ENCODE results near the gene CEP70. TPM values are rescaled to one million over a fixed set of nuclear protein-coding genes. Genes with fewer than 3 reads are reported as not detected.

The CEP70 gene
- total RNA-seq (ENCODE audit: low replicate concordance) = 17.9 and 18.0 TPM in 2 replicates

GRCh38 chr3:138594150-138594934 is at the start of gene CEP70:
Gene CEP70, minus strand, starts transcription at chr3:138594260. Its CDS starts 21,333 bp downstream, at chr3:138572927.

GRCh38 chr3:138608322-138609135 is 14.5 kb upstream of the CEP70 start, which contains the start of gene FAIM:
Gene FAIM, plus strand, starts transcription at chr3:138608771. Its CDS starts 10,956 bp downstream, at chr3:138619727.

Other genes starting within 250 kb of the CEP70 start
- 56.3 and 69.1 TPM in 2 replicates for gene MRAS, start 245.7 kb downstream of the CEP70 start, total RNA-seq (ENCODE audit: low replicate concordance)
- 0.30 and 4.3 TPM in 2 replicates for gene ESYT3, start 159.6 kb downstream of the CEP70 start, total RNA-seq (ENCODE audit: low replicate concordance)
- gene FAIM, start 14.5 kb upstream of the CEP70 start, total RNA-seq (ENCODE audit: low replicate concordance) = 4.1 and 8.0 TPM in 2 replicates
- 3.0 and 8.0 TPM in 2 replicates for gene PIK3CB, start 240.7 kb upstream of the CEP70 start, total RNA-seq (ENCODE audit: low replicate concordance)

All from smooth muscle cell of the coronary artery (primary cell).